Transverse colon (tissue), 4 donors: ENCODE data around the gene CTDP1. TPM values are rescaled to one million over a fixed set of nuclear protein-coding genes. Genes with fewer than 3 reads are reported as not detected.

Experiments used
- DNase-seq: peaks from one replicate; pipeline ENCODE4 v3.0.0-alpha.2; 2019
- H3K27ac ChIP-seq, 4 donors: fragments of 200-600 bp; sonication (generic); 2 replicates each; pipeline ENCODE4 v1.5.1; 2016 to 2018; ENCODE audit warnings: inconsistent platforms in 4 of 4
- H3K27me3 ChIP-seq: fragments of 200-600 bp; sonication (generic); 2 replicates; pipeline ENCODE4 v1.5.1; 2017; ENCODE audit warnings: inconsistent platforms
- H3K36me3 ChIP-seq, 4 donors: fragments of 200-600 bp; sonication (generic); 2 replicates each; pipeline ENCODE4 v1.5.1; 2017 to 2019; ENCODE audit warnings: inconsistent platforms in 4 of 4
- H3K4me1 ChIP-seq, 4 donors: fragments of 200-600 bp; sonication (generic); 2 replicates each; pipeline ENCODE4 v1.5.1; 2017 to 2020; ENCODE audit warnings: inconsistent platforms in 4 of 4
- H3K4me3 ChIP-seq, 4 donors: fragments of 200-600 bp; sonication (generic); 1 replicate in 1 of 4; 2 replicates in 3 of 4; pipeline versions ENCODE4 v1.5.1 to v1.6.1; 2017 to 2019; ENCODE audit warnings: inconsistent platforms in 4 of 4
- H3K9me3 ChIP-seq, 2 donors: fragments of 200-600 bp; sonication (generic); 2 replicates each; pipeline ENCODE4 v1.5.1; 2017 to 2019; ENCODE audit warnings: inconsistent platforms in 2 of 2
- EP300 ChIP-seq: sonication (generic); formaldehyde crosslinking; IDR thresholded peaks from one replicate; pipeline ENCODE4 v1.6.1; 2017; ENCODE audit warnings: antibody characterized with exemption, low read depth
- POLR2A ChIP-seq: fragments of 450-650 bp; IDR thresholded peaks from one replicate; pipeline ENCODE4 v1.6.1; 2016; ENCODE audit warnings: antibody characterized with exemption, mild to moderate bottlenecking, moderate library complexity
- POLR2AphosphoS5 ChIP-seq, 3 donors: sonication (generic); formaldehyde crosslinking; IDR thresholded peaks; one replicate each; pipeline ENCODE4 v1.6.1; 2016; ENCODE audit warnings: antibody characterized with exemption in 3 of 3
- WGBS, 2 donors: methylation state at CpG; one replicate each; pipeline ENCODE4 v1.1.5; 2018; ENCODE audit warnings: low coverage in 1 of 2; 5-methylcytosine and 5-hydroxymethylcytosine counted together
- in situ Hi-C, 4 donors: fragments of 200-750 bp; cut with MboI; loops; one replicate each; pipeline versions ENCODE4 v1.15.0 to v1.15.1; 2017; ENCODE audit warnings: low sequenced_read_pairs in 3 of 4, low pct_ligation_motif_present in 1 of 4, low pct_unique_long_range_greater_than_20kb in 1 of 4
- intact Hi-C: fragments of 100-400 bp; cut with DNase I; formaldehyde crosslinking; loops from one replicate; pipeline ENCODE4 v1.15.1; 2023; ENCODE audit warnings: low total_unique reads
- total RNA-seq, 4 donors: library from RNA; depleted of rRNA; stranded (reverse); fragments of >200 nt; gene quantifications; one replicate each; pipeline ENCODE4 v1.1.0, GENCODE V29; 2016
- TF ChIP-seq, protein P1 (sequence below), 5 experiments: fragments of 200-600 bp in 3 of 5; fragments of 450-650 bp in 2 of 5; sonication (generic) in 3 of 5; IDR thresholded peaks; 1 replicate in 2 of 5; 2 replicates in 3 of 5; pipeline ENCODE4 v1.5.1; 2016 to 2017; ENCODE audit warnings: antibody characterized with exemption in 5 of 5, inconsistent platforms in 3 of 5, mild to moderate bottlenecking in 2 of 5, moderate library complexity in 1 of 5

Gene CTDP1
- total RNA-seq, 4 donors from 2014 or later, result 30.6 to 120 (median 49.3) TPM

- peak overlapping the region in 1 of 4 donors; percentile 38 for H3K27ac ChIP-seq
- TF ChIP-seq, protein P1, sequence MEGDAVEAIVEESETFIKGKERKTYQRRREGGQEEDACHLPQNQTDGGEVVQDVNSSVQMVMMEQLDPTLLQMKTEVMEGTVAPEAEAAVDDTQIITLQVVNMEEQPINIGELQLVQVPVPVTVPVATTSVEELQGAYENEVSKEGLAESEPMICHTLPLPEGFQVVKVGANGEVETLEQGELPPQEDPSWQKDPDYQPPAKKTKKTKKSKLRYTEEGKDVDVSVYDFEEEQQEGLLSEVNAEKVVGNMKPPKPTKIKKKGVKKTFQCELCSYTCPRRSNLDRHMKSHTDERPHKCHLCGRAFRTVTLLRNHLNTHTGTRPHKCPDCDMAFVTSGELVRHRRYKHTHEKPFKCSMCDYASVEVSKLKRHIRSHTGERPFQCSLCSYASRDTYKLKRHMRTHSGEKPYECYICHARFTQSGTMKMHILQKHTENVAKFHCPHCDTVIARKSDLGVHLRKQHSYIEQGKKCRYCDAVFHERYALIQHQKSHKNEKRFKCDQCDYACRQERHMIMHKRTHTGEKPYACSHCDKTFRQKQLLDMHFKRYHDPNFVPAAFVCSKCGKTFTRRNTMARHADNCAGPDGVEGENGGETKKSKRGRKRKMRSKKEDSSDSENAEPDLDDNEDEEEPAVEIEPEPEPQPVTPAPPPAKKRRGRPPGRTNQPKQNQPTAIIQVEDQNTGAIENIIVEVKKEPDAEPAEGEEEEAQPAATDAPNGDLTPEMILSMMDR (IDR thresholded peaks at IDR 0.05), result no peak
- TF ChIP-seq POLR2AphosphoS5 (IDR thresholded peaks at IDR 0.05) (no peak), POLR2A (no peak), EP300 (no peak)
- H3K9me3 ChIP-seq, result peaks cover 0 to 4% of the 10 kb centered on the region in 2 donors
- H3K36me3 ChIP-seq, result peaks cover 0 to 45% (median 10%) of the 10 kb centered on the region in 4 donors
- DNase-seq, result peak; percentile 53
- no peaks in the 10 kb centered on the region for H3K4me1 ChIP-seq
- in situ Hi-C loops (no loop called here), intact Hi-C loops (no loop called here)
- H3K4me3 ChIP-seq, result no peak overlapping the region
- 75% methylated on average over 11 of the region's 11 CpGs; no CpG with 5 or more reads in 1 of the 2 donors for WGBS, 2 donors
- H3K27me3 ChIP-seq, result no peaks in the 10 kb centered on the region
Measured at GRCh38 chr18:79723628-79724027, 44.0 kb downstream of the CTDP1 start.

DNA sequence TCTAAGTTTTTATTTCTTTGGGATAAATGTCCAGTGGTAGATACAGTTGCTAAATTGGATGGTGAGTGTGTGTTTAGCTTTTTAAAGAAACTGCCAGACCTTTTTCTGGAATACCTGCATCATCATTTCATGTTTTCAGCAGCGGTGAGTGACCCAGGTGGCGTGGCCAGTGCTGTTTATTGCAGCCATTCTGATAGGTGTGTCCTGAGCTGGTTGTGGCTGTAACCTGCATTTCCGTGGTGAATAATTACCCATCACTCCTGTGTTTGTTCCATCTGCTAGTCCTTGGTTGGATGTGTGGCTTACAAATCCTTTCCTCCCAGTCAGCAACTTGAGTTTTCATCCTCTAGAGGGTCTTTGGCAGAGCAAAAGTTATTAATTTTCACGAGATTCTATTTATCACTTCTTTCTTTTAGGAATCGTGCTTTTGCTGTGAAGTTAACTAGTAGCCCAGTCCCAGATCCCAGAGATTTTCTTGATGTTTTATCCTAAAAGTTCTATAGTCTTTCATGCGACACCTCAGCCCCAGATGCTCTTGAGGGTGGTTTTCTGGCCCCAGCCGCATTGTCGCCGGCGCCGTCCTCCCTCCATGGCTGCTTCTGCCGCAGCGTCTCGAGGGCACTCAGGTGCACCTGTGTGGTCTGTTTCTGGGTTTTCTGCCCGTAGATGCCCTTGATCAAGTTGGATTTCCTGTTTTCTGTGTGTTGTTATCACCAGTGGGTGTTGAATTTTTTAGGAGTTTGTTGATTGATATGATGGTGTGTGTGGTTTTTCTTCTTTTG, 44.9 kb downstream of the CTDP1 start:
- Histone ChIP-seq H3K4me1 (no peaks in the 10 kb centered on the region), H3K36me3 (peaks cover 0 to 48% (median 10%) of the 10 kb centered on the region in 4 donors), H3K27ac (peak overlapping the region in 1 of 4 donors; percentile 38), H3K27me3 (no peaks in the 10 kb centered on the region), H3K9me3 (peaks cover 0 to 4% of the 10 kb centered on the region in 2 donors), H3K4me3 (no peak overlapping the region)
- DNase-seq, result peak; percentile 45
- intact Hi-C loops, result no loop called here
- in situ Hi-C loops, result no loop called here
- WGBS, 2 donors, result 85 to 95% methylated on average over 11 to 15 of the region's 15 CpGs
- TF ChIP-seq, protein P1 (IDR thresholded peaks at IDR 0.05), result no peak
- TF ChIP-seq POLR2AphosphoS5 (IDR thresholded peaks at IDR 0.05) (no peak), EP300 (no peak), POLR2A (no peak)

GRCh38 chr18:79725486-79725885, 45.9 kb downstream of the CTDP1 start:
- peaks cover 0 to 4% of the 10 kb centered on the region in 2 donors for H3K9me3 ChIP-seq
- DNase-seq, result no peak
- peaks cover 0 to 58% (median 15%) of the 10 kb centered on the region in 4 donors for H3K36me3 ChIP-seq
- H3K27me3 ChIP-seq, result no peaks in the 10 kb centered on the region
- WGBS, 2 donors, result 87 to 95% methylated on average over 11 to 15 of the region's 15 CpGs
- TF ChIP-seq, protein P1 (IDR thresholded peaks at IDR 0.05), result no peak
- no peak for TF ChIP-seq EP300
- TF ChIP-seq POLR2AphosphoS5 (IDR thresholded peaks at IDR 0.05), result no peak
- TF ChIP-seq POLR2A, result no peak
- intact Hi-C loops, result no loop called here
- in situ Hi-C loops, result no loop called here
- no peak overlapping the region for H3K4me3 ChIP-seq
- H3K27ac ChIP-seq, result no peak overlapping the region
- H3K4me1 ChIP-seq, result no peaks in the 10 kb centered on the region

- in situ Hi-C loops, result no loop called here
- intact Hi-C loops, result no loop called here
- Histone ChIP-seq H3K4me3 (no peak overlapping the region), H3K27me3 (no peaks in the 10 kb centered on the region), H3K27ac (no peak overlapping the region), H3K4me1 (no peaks in the 10 kb centered on the region), H3K36me3 (peaks cover 0 to 65% (median 24%) of the 10 kb centered on the region in 4 donors), H3K9me3 (peaks cover 7 to 16% of the 10 kb centered on the region in 2 donors)
- DNase-seq, result no peak
- 98 to 100% methylated on average over 8 to 20 of the region's 20 CpGs for WGBS, 2 donors
- TF ChIP-seq POLR2A, result no peak
- TF ChIP-seq, protein P1 (IDR thresholded peaks at IDR 0.05), result no peak
- no peak for TF ChIP-seq EP300
- no peak for TF ChIP-seq POLR2AphosphoS5 (IDR thresholded peaks at IDR 0.05)
Measured at GRCh38 chr18:79726721-79727120, 47.1 kb downstream of the CTDP1 start.
